Neuronal stem cell (in vitro differentiated cells): ENCODE data around the gene FXYD3.

Experiments used
- DNase-seq: peaks from one replicate; pipeline ENCODE4 v3.0.0-alpha.2; 2013; ENCODE audit warnings: low spot score
- H2AFZ ChIP-seq: one replicate; pipeline ENCODE4 v1.6.1; 2013; ENCODE audit warnings: mild to moderate bottlenecking, low read length, inconsistent platforms
- H2AK5ac ChIP-seq: 2 replicates; pipeline ENCODE4 v1.6.1; 2013; ENCODE audit warnings: low read depth, mild to moderate bottlenecking, inconsistent platforms, low read length, moderate library complexity, mixed read lengths
- H2BK120ac ChIP-seq: 2 replicates; pipeline ENCODE4 v1.6.1; 2013; ENCODE audit warnings: low read depth, mild to moderate bottlenecking, inconsistent platforms, low read length, moderate library complexity, mixed read lengths
- H2BK12ac ChIP-seq: one replicate; pipeline ENCODE4 v1.6.1; 2013; ENCODE audit warnings: low read length, inconsistent platforms
- H2BK15ac ChIP-seq: 2 replicates; pipeline ENCODE4 v1.6.1; 2013; ENCODE audit warnings: mild to moderate bottlenecking, low read length, inconsistent platforms, mixed read lengths
- H2BK5ac ChIP-seq: one replicate; pipeline ENCODE4 v1.6.1; 2013; ENCODE audit warnings: inconsistent platforms, mild to moderate bottlenecking, low read length, moderate library complexity
- H3K14ac ChIP-seq: one replicate; pipeline ENCODE4 v1.6.1; 2013; ENCODE audit warnings: low read length, inconsistent platforms
- H3K18ac ChIP-seq: 2 replicates; pipeline ENCODE4 v1.6.1; 2013; ENCODE audit warnings: low read length, inconsistent platforms
- H3K23ac ChIP-seq: 2 replicates; pipeline ENCODE4 v1.6.1; 2013; ENCODE audit warnings: low read depth, mild to moderate bottlenecking, mixed read lengths, low read length, inconsistent platforms; ENCODE audit not compliant: poor library complexity
- H3K27ac ChIP-seq: replicated peaks from 3 replicates; pipeline ENCODE4 v1.5.1; 2013; ENCODE audit warnings: low read length, inconsistent platforms
- H3K27me3 ChIP-seq, 3 experiments: 2 replicates each; pipeline ENCODE4 v1.6.1; 2013; ENCODE audit warnings: low read length in 3 of 3, mild to moderate bottlenecking in 2 of 3, inconsistent platforms in 1 of 3, low read depth in 1 of 3, mixed read lengths in 1 of 3, moderate library complexity in 1 of 3; ENCODE audit not compliant: control insufficient read depth in 3 of 3, insufficient read depth in 3 of 3
- H3K36me3 ChIP-seq, 2 donors: replicated peaks in 1 of 2; 2 replicates each; pipeline ENCODE4 v1.6.1; 2013; ENCODE audit warnings: low read length in 2 of 2; ENCODE audit not compliant: control insufficient read depth in 2 of 2, insufficient read depth in 2 of 2
- H3K4ac ChIP-seq: 2 replicates; pipeline ENCODE4 v1.6.1; 2013; ENCODE audit warnings: inconsistent platforms, mild to moderate bottlenecking, low read length, moderate library complexity
- H3K4me1 ChIP-seq, 2 donors: 1 replicate in 1 of 2; 2 replicates in 1 of 2; pipeline ENCODE4 v1.6.1; 2013; ENCODE audit warnings: low read length in 2 of 2, low read depth in 1 of 2; ENCODE audit not compliant: control insufficient read depth in 2 of 2, insufficient read depth in 1 of 2
- H3K4me2 ChIP-seq: one replicate; pipeline ENCODE4 v1.6.1; 2013; ENCODE audit warnings: mild to moderate bottlenecking, low read length, inconsistent platforms; ENCODE audit not compliant: insufficient read depth, poor library complexity, severe bottlenecking
- H3K4me3 ChIP-seq, 2 donors: 2 replicates each; pipeline ENCODE4 v1.5.1; 2013; ENCODE audit warnings: low read length in 2 of 2, mild to moderate bottlenecking in 2 of 2, inconsistent platforms in 1 of 2, moderate library complexity in 1 of 2
- H3K79me1 ChIP-seq: one replicate; pipeline ENCODE4 v1.6.1; 2013; ENCODE audit warnings: low read depth, mild to moderate bottlenecking, inconsistent platforms, low read length, moderate library complexity
- H3K9ac ChIP-seq: one replicate; pipeline ENCODE4 v1.6.1; 2013; ENCODE audit warnings: mild to moderate bottlenecking, low read depth, low read length, inconsistent platforms; ENCODE audit not compliant: poor library complexity
- H3K9me3 ChIP-seq, 2 donors: replicated peaks in 1 of 2; 2 replicates each; pipeline versions ENCODE3 to v1.6.1; 2013; ENCODE audit warnings: low read length in 2 of 2, mild to moderate bottlenecking in 2 of 2, inconsistent platforms in 1 of 2, low read depth in 1 of 2, mixed read lengths in 1 of 2, moderate library complexity in 1 of 2; ENCODE audit not compliant: control insufficient read depth in 2 of 2, insufficient read depth in 1 of 2
- H4K8ac ChIP-seq: one replicate; pipeline ENCODE4 v1.6.1; 2013; ENCODE audit warnings: low read depth, mild to moderate bottlenecking, inconsistent platforms, low read length, moderate library complexity
- H4K91ac ChIP-seq: one replicate; pipeline ENCODE4 v1.6.1; 2013; ENCODE audit warnings: low read length, low read depth, mild to moderate bottlenecking, inconsistent platforms; ENCODE audit not compliant: poor library complexity
- WGBS, 2 donors: extraction: QIAGEN DNeasy Blood & Tissue Kit; methylation state at CpG; one replicate each; pipeline ENCODE4 v1.1.7; 2013; ENCODE audit warnings: missing lambda C conversion rate in 2 of 2, mixed read lengths in 1 of 2; ENCODE audit not compliant: insufficient read length in 2 of 2, insufficient replicate concordance in 1 of 2; ENCODE audit errors: extremely low coverage in 2 of 2; 5-methylcytosine and 5-hydroxymethylcytosine counted together

FXYD3 gene

DNA sequence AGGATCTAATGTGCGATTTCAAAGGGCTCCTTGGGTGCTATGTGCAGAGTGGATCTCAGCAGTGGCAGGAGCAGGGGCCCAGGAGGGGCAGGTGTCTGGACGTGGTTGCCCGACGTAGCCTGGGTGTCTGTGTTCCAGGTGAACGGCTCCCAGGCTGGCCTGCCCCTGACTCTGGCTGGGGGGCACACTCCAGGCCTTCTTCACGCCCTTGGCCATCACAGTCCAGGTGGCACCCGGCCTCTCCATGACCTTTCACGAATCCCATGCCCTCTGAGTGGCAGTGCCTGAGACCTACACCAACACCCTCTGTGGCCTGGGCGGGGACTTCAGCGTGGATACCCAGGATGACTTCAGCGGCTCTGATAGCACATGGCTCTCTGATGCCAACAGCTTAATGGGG, 11.3 kb upstream of the FXYD3 start:
- Histone ChIP-seq H3K27me3 (no peaks in the 10 kb centered on the region), H3K4me3 (no peak overlapping the region), H3K4ac (no peak overlapping the region), H3K9me3 (no peaks in the 10 kb centered on the region), H3K79me1 (peaks cover 4% of the 10 kb centered on the region), H2AK5ac (peak overlapping the region; percentile 53), H3K23ac (peak overlapping the region; percentile 65), H2BK5ac (no peak overlapping the region), H3K14ac (no peak overlapping the region), H3K36me3 (no peaks in the 10 kb centered on the region), H3K4me1 (peaks cover 0 to 7% of the 10 kb centered on the region in 2 donors), H3K27ac (no peak overlapping the region), H3K4me2 (no peak overlapping the region), H3K18ac (peak overlapping the region; percentile 38), H4K8ac (no peak overlapping the region), H3K9ac (no peak overlapping the region), H2BK12ac (peak overlapping the region; percentile 22), H4K91ac (no peak overlapping the region), H2BK120ac (no peak overlapping the region), H2AFZ (no peak overlapping the region), H2BK15ac (no peak overlapping the region)
- DNase-seq: no peak
- no CpG with 5 or more reads among the region's 11 CpGs for WGBS, 2 donors

GRCh38 chr19:35105047-35105410, 10.6 kb upstream of the FXYD3 start:
- H3K4me3 ChIP-seq: peak overlapping the region in 1 of 2 donors; percentile 57
- peak overlapping the region; percentile 58 for H2BK12ac ChIP-seq
- peaks cover 0 to 3% (median 0%) of the 10 kb centered on the region in 3 experiments for H3K27me3 ChIP-seq
- H3K14ac ChIP-seq: no peak overlapping the region
- H3K27ac ChIP-seq: no peak overlapping the region
- H2AFZ ChIP-seq: no peak overlapping the region
- H2BK5ac ChIP-seq: no peak overlapping the region
- H3K18ac ChIP-seq: no peak overlapping the region
- H4K8ac ChIP-seq: no peak overlapping the region
- no peak overlapping the region for H2BK15ac ChIP-seq
- no peak overlapping the region for H3K4me2 ChIP-seq
- H3K4ac ChIP-seq: no peak overlapping the region
- no peak overlapping the region for H2BK120ac ChIP-seq
- DNase-seq: no peak
- WGBS, 2 donors: no CpG with 5 or more reads among the region's 6 CpGs
- no peak overlapping the region for H2AK5ac ChIP-seq
- peak overlapping the region; percentile 24 for H3K9ac ChIP-seq
- no peaks in the 10 kb centered on the region for H3K36me3 ChIP-seq
- H3K4me1 ChIP-seq: peaks cover 0 to 7% of the 10 kb centered on the region in 2 donors
- H3K23ac ChIP-seq: peak overlapping the region; percentile 37
- no peaks in the 10 kb centered on the region for H3K9me3 ChIP-seq
- H4K91ac ChIP-seq: no peak overlapping the region
- H3K79me1 ChIP-seq: peaks cover 4% of the 10 kb centered on the region

DNA sequence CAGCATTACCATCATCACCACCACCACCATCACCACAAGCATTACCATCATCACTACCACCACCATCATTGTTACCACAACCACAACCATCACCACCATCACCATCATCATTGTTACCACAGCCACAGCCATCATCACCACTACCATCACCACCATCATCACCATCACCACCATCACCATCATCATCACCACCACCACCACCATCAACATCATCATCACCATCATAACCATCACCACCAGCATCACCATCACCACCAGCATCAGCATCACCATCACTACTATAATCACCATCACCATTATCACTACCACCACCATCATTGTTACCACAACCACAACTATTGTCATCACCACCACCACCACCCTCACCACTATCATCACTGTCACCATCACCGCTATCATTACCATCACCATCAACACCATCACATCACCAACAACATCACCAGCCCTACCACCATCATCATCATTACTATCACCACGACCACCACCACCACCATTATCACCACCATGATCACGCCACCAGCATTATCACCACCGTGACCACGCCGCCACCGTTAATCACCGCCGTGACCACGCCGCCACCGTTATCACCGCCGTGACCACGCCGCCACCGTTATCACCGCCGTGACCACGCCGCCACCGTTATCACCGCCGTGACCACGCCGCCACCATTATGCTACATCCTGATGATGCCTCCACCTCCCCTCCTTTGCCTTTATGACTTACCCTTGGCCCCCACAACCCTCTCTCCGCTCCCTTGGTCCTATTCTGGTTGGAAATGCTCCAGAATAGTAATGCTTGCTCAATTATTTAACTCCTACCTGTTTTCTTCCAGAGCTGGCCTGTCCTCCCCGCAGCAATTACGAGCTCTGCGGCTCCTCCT, 10.0 kb upstream of the FXYD3 start:
- no peak overlapping the region for H3K27ac ChIP-seq
- no CpG with 5 or more reads among the region's 30 CpGs for WGBS, 2 donors
- H3K27me3 ChIP-seq: peaks cover 0 to 3% (median 0%) of the 10 kb centered on the region in 3 experiments
- H3K36me3 ChIP-seq: no peaks in the 10 kb centered on the region
- H3K9me3 ChIP-seq: no peaks in the 10 kb centered on the region
- peak overlapping the region; percentile 38 for H3K9ac ChIP-seq
- no peak overlapping the region for H2AFZ ChIP-seq
- H3K14ac ChIP-seq: no peak overlapping the region
- no peak overlapping the region for H4K8ac ChIP-seq
- H3K18ac ChIP-seq: peak overlapping the region; percentile 20
- H3K4me3 ChIP-seq: peak overlapping the region in 1 of 2 donors; percentile 57
- no peak overlapping the region for H2BK120ac ChIP-seq
- H4K91ac ChIP-seq: no peak overlapping the region
- peaks cover 0 to 5% of the 10 kb centered on the region in 2 donors for H3K4me1 ChIP-seq
- peak overlapping the region; percentile 68 for H2AK5ac ChIP-seq
- peak overlapping the region; percentile 65 for H2BK15ac ChIP-seq
- no peak overlapping the region for H3K4me2 ChIP-seq
- no peak for DNase-seq
- peaks cover 2% of the 10 kb centered on the region for H3K79me1 ChIP-seq
- peak overlapping the region; percentile 75 for H2BK12ac ChIP-seq
- H3K23ac ChIP-seq: peak overlapping the region; percentile 44
- no peak overlapping the region for H3K4ac ChIP-seq
- no peak overlapping the region for H2BK5ac ChIP-seq

DNA sequence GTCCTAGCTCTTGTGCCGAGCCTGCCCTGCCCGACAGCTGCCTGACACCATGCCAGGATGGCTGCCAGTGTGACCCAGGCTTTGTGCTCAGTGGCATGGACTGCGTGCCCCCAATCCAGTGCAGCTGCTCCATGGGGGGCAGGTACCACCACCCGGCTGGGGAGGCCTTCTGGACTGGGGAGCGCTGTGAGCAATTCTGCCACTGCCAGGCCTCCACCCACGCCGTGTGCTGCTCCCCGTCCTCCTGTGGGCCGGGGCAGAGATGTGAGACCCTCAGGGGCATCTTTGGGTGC, 9.4 kb upstream of the FXYD3 start:
- Histone ChIP-seq H2AFZ (no peak overlapping the region), H3K23ac (peak overlapping the region; percentile 44), H2BK15ac (peak overlapping the region; percentile 65), H4K91ac (no peak overlapping the region), H2BK5ac (no peak overlapping the region), H2BK120ac (no peak overlapping the region), H3K14ac (no peak overlapping the region), H4K8ac (no peak overlapping the region), H3K4ac (no peak overlapping the region), H3K79me1 (no peaks in the 10 kb centered on the region), H3K18ac (peak overlapping the region; percentile 2), H3K36me3 (no peaks in the 10 kb centered on the region), H3K27me3 (peaks cover 0 to 6% (median 0%) of the 10 kb centered on the region in 3 experiments), H3K9me3 (no peaks in the 10 kb centered on the region), H3K4me3 (no peak overlapping the region), H3K4me2 (no peak overlapping the region), H2AK5ac (peak overlapping the region; percentile 68), H3K4me1 (peaks cover 0 to 5% of the 10 kb centered on the region in 2 donors), H2BK12ac (no peak overlapping the region), H3K27ac (no peak overlapping the region), H3K9ac (no peak overlapping the region)
- no peak for DNase-seq
- no CpG with 5 or more reads among the region's 9 CpGs for WGBS, 2 donors
